Measurements from ENCODE around the gene VTI1A.
"Not testable (repeated sequence)": the region's sequence is repeated elsewhere in the genome, so short reads cannot be mapped to it uniquely, and the experiment has no call there.

The VTI1A gene

GRCh38 chr10:112454910-112455779, 8.1 kb downstream of the VTI1A start:
- DNase-seq: no peak

GRCh38 chr10:112456533-112456932, 9.5 kb downstream of the VTI1A start:
- DNase-seq: no peak

GRCh38 chr10:112460366-112460765, 13.4 kb downstream of the VTI1A start:
- DNase-seq: no peak

- DNase-seq: no peak
These were observed 14.2 kb downstream of the VTI1A start for GRCh38 chr10:112461029-112461887.

GRCh38 chr10:112464074-112464473, 17.1 kb downstream of the VTI1A start:
- DNase-seq: not testable (repeated sequence)

- DNase-seq: no peak
These were observed 18.4 kb downstream of the VTI1A start for GRCh38 chr10:112465299-112465883.

GRCh38 chr10:112466802-112467201, 19.8 kb downstream of the VTI1A start:
- no peak for DNase-seq

GRCh38 chr10:112467541-112468075, 20.6 kb downstream of the VTI1A start:
- DNase-seq: no peak

- no peak for DNase-seq
These were observed 25.0 kb downstream of the VTI1A start for GRCh38 chr10:112471878-112472487.

GRCh38 chr10:112475575-112476218, 28.7 kb downstream of the VTI1A start:
- DNase-seq: no peak

- DNase-seq: no peak
These were observed 34.6 kb downstream of the VTI1A start for GRCh38 chr10:112481602-112482001.

GRCh38 chr10:112484399-112484798, 37.4 kb downstream of the VTI1A start:
- no peak for DNase-seq

- DNase-seq: no peak
These were observed 40.9 kb downstream of the VTI1A start for GRCh38 chr10:112487964-112488363.

GRCh38 chr10:112490545-112490944, 43.5 kb downstream of the VTI1A start:
- no peak for DNase-seq

GRCh38 chr10:112491144-112491543, 44.1 kb downstream of the VTI1A start:
- DNase-seq: no peak

GRCh38 chr10:112492736-112493135, 45.7 kb downstream of the VTI1A start:
- no peak for DNase-seq

- no peak for DNase-seq
These were observed 50.4 kb downstream of the VTI1A start for GRCh38 chr10:112497347-112497950.

GRCh38 chr10:112498806-112499205, 51.8 kb downstream of the VTI1A start:
- DNase-seq: no peak

GRCh38 chr10:112499985-112500384, 53.0 kb downstream of the VTI1A start:
- DNase-seq: not testable (repeated sequence)

GRCh38 chr10:112502536-112502935, 55.5 kb downstream of the VTI1A start:
- no peak for DNase-seq

- DNase-seq: no peak
These were observed 56.6 kb downstream of the VTI1A start for GRCh38 chr10:112503643-112504042.

- DNase-seq: no peak
These were observed 60.0 kb downstream of the VTI1A start for GRCh38 chr10:112507046-112507445.
